HG03108 (cell line): ENCODE data around the gene NID2.

ENCODE experiments used
- ATAC-seq: cut with Tn5 transposase; IDR thresholded peaks from one replicate; pipeline ENCODE4 v1.9.1; 2021; ENCODE audit warnings: moderate library complexity; ENCODE audit not compliant: unreplicated experiment

Gene NID2

DNA sequence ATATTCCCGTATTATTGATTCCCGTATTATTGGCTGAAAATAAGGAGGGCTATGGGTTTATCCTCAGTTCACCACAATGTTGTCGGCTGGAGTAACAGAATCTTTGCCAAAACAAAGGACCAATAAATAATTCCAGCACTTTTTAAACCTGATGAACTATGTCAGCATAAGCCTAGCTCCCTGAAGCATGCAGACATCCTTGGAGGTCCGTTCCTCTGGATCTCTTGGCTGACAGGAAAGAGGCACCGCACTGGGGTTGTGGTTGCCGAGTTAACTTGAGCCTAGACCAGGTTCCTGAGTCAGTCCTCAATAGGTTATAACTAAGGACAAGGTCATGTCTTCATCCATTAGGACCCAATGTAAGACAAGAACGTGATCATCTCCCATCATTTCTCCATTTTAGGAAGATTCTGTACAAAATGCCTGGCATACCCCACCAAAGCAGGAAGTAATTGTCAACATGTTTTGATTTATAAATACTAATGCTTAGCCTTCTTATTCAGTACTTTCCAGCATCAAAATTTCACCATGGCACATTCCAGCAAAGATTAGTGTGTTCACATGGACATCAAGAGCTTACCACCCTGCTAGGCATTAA, 36.6 kb downstream of the NID2 start:
- ATAC-seq: no peak

DNA sequence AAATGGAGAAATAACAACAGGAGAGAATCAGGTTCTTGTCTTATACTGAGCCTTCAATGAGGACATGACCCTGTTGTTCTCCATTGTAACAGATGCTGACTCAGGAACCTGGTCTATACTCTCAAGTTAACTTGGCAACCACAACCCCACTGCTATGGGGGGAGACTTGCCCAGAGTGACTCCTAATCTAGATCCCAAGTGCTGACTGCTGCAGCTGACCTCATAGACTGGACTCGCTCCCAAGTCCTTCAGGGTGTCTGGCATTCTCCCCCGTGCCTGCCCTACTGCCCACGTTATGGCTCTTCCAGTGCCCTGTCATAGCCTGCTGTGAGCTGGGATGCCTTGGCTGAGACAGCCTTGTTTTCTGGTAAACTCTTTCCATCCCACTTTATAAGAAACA, 37.1 kb downstream of the NID2 start:
- no peak for ATAC-seq

DNA sequence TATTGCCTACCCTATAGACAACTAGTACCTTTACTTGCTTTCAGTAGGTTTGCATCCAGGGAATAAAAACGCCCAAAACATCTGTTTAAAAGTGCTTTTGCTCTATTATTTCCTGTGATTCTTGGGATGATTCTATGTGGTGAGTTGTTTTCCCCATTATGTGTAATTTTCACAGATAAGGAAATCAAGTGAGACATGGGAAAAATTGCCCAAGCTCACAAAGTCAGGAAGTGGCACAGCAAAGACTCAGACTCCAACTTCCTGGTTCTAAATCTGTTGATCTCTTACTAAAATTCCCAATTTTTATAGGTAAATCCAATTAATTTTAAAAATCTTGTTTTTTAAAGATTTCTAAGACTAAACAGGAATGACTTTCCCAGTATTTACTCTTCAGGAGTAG, 39.0 kb downstream of the NID2 start:
- no peak for ATAC-seq

DNA sequence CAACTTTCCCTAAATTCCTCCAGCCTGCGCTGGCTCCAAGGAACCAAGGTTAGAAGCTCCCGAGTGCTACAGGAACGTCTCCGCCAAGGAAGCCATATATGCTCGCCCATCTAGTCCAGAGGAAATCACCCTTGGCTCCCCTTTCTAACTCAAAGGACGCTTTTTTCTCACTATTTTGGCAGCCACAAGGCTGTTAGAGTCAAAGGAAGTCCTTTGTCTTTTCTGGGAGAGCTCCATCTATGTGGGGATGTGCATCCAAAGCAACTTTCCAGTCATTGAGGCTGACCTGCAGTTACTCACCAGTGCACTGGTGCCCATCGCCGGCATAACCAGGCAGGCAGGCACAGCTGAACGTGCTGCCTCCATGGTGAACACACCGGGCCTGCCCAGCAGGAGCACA, 42.0 kb downstream of the NID2 start:
- ATAC-seq: no peak

DNA sequence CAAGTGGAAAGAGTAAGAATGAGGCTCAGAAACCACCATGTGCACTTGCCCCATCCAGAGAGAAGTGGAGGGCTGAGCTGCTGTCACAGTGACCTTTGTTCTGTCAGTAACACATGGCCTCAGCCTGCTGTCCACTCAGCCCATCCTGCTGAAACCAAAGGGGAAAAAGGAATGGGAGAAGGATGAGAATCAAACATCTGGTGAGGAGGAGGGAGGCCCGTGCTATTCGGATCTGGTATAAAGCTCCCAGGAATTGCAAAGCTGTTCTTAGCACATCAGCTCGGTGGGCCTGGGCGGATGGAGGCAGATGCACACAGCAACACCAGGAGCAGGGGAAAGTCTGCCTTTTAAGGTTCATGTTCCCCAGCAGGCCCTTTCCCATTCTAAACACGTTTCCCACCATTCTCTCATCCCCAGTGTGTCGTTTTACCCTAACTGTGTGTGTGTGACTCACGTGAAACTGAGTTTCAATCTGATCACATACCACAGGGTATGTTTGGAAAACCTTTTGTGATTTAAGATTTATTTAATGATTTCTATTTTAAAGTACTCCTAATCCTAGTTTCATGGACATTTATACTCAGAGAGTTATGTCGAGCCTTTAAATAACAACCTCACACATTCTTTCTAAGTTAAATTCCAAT, 42.7 kb downstream of the NID2 start:
- no peak for ATAC-seq

DNA sequence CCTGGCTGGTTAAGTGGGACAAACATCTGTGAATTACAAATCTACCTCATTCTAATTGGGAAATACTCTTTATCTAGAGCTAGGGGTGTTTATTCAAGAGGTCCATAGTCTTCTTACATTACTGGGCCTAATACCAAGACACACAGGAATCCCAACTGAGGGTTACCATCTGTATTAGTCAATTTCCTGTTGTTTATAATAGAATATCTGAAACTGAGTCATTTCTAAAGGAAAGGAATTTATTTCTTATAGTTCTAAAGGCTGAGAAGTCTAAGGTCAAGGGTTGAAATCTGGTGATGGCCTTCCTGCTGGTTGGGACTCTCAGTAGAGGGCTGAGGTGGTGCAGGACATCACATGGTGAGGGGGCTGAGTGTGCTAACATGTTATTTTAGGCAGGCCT, 43.5 kb downstream of the NID2 start:
- ATAC-seq: no peak

DNA sequence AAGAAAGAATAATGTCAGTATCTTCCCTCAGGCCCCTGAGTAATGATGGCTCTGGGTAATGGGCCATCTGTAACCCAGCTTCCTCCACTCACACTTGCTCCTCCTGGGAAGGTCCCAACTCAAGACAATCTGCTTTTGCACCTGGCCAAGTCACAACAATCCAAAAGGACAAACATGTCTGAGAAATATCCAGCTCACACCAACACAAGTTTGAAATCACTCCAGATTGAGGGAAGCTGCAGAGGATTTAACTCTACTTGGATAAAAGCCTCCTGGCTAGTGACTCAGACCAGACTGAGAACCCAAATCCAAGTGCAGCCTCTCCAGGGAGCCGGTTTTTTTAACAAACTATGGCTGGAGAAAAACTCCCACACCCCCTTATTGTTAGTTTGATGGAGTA, 45.3 kb downstream of the NID2 start:
- no peak for ATAC-seq

DNA sequence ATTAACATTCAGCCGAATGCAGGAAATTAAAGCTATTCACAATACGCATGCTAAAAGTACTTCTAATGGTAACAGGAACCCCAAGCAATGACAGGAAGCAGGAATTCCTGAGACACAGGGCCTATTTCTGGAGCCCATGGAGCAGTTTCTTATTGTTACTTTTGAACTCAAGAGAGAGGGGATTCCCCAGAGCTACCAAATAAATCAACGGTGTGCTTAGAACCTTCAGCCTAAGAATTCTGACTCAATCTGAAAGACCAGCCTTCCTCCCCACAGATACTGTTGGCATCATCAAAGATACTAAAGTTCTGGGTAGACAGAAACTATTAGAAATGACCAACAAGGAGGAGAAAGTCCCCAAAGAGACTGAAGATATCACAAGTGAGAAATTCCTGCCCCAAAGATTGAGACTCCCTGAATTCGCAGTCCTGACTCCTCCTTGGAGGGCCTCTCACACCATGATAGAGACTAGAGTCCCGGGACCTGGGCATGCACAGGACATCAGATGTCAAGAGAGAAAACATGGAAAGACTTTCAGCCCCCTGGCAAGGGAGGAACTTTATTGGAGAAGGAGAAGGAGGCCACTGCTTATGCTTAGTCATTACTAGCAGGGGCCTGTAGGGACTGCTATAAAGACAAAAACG, 46.8 kb downstream of the NID2 start:
- no peak for ATAC-seq

DNA sequence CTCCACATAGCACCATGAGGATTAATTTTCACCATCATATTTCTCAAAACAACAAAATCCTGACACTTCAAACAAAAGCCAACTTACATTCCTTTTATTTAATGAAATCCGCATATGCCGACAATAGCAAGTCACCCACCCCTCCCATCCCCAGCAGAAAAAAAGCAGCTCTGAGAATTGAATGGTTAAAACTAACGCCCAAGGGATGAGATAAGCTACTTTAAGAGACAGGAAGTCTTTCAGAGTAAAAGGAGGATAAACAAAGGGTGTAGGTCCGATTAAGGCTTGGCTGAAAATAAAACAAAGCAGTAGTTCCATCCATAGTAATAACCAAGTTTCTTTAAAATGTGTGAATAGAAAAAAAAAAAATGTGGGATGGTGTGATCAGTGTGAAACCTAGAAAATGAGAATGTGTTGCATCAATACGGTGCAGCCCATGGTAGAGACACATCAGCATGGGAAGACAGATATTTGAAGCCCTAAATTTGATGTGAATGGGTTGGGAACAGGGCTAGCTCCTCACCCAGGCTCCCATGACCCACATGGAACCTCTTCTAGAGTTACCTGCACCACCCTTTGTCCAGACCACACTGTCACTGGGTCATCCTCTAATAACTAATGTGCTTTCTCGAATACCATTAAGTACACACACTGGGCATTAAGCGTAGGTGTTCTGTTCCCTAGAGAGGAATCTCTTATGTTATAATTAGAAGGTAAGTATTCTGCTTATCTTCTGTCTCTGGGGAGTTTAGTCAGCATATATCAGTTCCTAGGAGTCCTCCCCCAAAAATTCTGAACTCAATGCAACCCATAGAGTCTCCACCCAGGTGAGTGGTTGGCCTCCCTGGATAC, 47.8 kb downstream of the NID2 start:
- no peak for ATAC-seq

DNA sequence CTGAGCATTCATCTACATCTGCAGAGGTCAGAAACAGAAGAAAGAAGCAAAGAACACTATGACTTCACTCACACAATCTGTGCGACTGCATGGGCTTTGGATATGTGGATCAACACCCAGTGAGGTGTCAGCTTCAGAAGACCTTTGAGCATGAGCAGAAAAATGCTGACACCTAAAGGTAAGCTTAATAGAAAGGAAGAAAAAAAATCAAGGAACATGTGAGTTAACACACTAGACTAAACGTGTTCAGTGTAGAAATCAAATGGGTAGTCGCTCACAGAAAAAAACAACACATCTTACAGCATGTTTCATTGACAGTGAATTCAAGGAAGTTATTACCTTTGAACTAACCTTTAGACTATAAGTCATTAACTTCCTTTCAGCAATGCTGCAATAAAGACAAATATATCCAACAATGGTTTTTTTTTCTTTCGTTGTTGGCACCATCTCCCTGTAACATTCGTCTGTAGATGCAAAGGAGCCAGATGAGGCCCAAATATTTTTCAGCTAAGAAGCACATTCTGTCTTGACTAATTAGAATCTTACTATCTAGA, 48.6 kb downstream of the NID2 start:
- ATAC-seq: no peak

DNA sequence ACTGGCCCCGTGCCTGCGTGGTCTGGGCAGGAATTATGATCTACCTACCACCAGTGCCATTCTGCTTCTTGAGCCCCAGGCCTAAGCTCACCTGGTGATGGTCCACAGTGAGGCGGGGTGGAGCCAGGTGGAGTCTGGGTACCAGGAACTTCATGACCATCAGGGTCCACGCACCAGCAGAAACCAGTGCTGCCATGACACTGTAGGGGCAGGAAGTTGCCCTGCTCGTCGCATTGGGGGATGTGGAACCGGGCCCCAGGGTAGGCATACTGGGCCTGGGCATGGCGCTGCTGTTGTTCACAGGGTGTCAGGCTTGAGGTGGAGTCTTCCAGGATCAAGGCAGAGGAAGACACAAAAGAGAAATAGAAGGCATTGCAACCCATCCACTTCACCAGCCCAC, 49.9 kb downstream of the NID2 start:
- no peak for ATAC-seq

DNA sequence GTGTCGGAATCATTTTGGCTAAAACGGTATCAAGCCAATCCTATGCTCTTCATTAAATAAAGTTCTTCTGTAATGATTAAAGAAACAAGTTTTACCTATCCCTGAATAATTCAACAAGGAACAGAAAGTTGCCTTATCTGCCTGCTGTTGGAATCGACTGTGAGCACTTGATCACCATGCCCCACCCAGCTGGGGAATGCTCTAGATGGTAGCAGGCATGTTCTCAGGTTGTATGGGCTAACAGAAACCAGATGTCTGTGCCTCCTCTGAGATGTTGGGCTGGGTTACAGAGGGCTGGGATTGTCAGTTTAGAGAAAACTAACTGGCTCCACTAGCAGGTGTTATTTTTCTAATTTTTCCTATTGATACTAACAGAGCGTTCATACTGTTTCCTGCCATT, 50.6 kb downstream of the NID2 start:
- ATAC-seq: no peak

DNA sequence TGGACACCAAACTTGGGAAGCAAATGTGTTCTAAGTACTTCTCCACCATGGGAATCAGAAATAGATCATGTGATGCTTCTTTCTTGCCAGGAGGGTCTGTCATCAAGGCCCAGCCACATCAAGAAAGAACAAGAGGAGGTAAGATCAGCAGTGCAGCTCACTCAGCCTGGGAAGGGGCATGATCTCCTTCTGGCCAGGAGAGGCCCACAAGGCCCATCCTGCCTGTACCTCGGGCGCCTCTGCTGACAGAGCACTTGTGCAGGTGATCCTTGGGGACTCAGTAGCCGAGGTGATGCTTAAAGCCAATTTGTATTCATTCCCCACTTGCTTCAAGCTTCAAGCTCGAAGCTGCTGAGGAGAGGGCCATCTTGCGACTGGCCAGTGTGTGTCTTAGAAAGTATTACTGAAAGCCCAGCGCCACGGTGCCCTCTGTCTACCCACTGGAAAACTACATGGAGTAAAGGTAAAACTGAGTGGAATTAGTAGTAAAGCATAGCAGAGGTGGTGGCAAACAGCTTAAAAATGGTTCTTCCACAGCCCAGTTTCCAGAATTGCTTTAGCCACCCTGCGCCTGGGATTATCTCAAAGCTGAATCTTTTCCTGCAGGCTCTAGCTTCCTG, 53.3 kb downstream of the NID2 start:
- no peak for ATAC-seq

DNA sequence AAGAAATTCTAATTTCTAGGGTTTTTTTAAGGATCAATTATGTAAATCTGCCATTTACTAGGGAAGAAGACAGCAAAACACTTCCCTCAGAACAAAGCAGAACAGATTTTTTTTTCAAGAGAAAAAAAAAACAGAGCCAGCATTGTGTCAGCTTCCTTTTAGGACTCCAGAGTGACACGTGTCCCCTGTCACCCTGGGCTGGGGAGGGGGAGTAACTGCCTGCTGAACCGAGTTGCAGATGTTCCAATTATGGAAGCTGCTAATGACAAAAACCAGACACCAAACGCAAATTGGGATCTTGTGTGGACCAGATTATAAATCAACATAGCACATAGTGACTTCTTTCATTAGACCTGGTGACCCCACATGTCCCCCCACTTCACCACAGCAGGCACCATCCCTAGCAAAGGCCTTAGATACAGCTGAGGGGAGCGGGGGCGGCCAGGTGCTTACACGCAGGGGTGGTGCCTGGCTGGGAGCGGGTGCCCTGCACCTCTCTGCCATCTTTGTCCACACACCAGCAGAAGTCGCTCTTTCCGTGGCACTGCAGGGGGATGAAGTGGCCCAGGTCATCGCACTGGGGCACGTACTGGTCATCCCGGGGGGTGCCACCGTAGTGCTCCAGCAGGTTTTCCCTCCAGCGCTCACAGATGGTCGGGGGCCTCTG, 54.1 kb downstream of the NID2 start:
- no peak for ATAC-seq

DNA sequence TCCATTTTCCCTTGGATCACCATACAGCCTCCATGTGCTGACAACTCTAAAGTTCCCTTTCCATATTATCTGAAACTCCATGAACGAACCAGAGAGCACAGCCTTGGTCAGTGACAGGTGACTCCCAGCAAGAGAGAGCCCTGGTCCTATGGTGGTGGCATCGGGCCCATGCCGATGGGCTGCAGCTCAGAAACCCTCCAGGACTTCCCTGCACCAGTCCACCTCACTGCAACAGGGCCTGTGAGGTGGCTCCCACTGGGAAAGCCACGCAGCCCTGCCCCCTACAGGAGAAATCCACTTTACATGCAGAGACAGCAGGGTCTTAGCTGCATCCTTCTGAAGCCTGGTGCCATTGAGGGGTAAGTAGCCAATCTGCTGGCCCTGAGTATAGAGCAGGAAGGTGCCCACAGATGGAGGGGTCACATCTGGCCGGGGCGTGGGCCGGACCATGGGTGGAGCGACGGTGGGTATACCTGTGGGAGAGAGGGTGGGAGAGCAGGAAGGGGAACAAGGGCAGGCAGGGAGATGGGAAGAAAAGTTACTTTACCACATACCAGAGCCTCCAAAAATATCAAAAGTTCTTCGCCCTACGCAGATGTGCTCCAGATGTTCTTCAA, 54.8 kb downstream of the NID2 start:
- no peak for ATAC-seq

DNA sequence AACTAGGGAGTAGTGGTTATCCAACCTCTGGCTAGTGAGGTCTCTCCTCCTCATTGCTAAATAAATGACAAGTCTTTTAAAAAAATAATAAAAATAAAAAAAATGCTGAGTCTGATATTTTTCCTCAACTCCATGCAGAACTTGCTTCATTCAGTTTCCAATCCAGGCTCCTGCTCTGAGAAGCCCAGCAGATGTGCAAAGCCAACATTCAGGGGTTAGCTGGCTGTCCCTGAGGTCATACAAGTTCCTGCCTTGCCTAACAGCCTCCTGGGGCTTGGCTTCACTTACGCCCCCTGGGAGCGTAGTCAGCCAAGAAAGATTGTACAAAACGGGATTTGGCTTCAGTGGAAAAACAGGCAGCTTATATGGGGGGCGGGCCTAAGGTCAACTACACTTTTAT, 56.2 kb downstream of the NID2 start:
- no peak for ATAC-seq

DNA sequence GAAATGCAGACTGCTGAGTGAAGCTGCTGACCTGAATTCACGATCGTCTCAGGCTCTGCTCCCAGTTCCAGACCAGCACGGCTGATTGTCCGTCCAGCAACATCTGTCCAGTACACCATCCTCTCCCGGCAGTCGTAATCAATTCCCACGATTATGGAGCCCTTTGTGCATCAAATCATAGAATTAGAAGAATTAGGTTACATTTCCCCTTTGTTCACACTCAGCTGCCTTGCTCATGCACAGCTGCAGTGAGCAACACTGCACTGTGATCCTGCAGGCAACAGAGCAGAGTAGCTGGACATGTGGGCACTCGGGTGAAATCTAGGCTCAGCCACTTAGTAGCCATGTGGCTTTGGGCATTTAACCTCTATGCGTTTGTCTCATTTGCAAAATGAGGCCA, 57.3 kb downstream of the NID2 start:
- no peak for ATAC-seq

DNA sequence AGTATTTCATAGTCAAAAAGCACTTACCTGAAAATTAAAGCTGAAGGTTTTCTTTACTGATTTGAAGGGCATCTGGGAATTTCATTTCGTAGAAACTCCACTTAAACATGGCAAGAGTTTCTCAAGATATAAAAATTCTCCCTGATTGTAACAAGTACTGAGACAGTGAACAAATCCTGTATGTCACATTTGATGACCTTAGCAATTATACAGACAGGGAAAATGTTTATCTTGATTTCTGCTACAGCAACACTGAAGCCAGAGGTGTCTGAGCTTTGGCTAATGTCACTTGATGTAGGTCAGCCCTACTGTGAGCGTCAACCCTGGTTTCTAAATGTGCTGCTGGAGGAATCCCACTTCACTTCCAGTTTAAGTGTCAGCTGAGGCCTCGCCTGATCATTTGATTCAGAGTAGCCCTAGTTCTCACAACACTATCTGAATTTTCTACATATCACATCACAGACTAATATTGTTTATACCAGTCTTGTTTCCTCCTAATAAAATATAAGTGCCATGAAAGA, 58.6 kb downstream of the NID2 start:
- no peak for ATAC-seq

DNA sequence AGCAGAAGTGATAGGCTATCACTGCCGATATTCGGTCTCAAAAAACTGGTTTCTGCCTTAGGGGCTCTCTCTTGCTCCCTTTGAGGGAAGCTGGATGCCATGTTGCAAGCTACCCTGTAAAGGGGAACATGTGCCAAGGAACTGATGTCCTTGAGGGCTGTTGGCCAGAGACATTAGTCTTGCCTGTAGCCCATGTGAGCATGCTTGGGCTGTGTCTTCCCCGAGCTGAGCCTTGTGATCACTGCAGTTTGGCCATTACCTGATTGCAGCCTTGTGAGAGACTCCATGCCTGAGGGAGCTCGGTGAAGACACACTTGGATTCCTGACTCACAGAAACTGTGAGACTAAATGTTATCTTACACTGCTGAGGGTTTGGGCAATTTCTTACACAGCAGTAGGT, 60.7 kb downstream of the NID2 start:
- ATAC-seq: no peak

DNA sequence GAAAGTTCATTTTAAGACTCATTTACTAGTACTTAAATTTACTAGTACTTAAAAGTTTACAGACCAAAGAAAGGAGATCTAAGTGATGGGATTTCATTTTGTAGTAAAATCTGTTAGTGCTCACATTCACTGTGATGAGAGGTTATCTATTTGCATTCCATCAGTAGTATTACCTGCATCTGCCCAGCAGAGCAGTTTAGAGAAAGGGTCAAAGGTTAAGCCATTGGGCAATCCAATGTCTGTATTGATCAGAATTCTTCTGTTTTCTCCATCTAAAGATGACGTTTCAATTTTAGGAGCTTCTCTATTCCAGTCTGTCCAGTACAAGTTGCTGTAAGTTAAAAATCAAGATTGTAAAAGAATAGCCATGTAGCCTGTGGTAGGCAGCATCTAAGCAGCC, 61.2 kb downstream of the NID2 start:
- no peak for ATAC-seq
